Measurements from ENCODE around the gene UQCC5. TPM values are rescaled to one million over a fixed set of nuclear protein-coding genes. Genes with fewer than 3 reads are reported as not detected.

The UQCC5 gene
- total and polyA plus RNA-seq, 4 donors: 3.3 to 39.9 (median 6.8) TPM

- Histone ChIP-seq H3K27me3 (ENCODE audit: control insufficient read depth in 4 of 4, insufficient read depth in 4 of 4, low read length in 3 of 4) (no peaks in the 10 kb centered on the region), H3K4me1 (ENCODE audit: control insufficient read depth in 4 of 4, insufficient read depth in 4 of 4, low read length in 3 of 4) (peaks cover 0 to 7% (median 0%) of the 10 kb centered on the region in 4 donors), H3K9ac (ENCODE audit: low read depth in 1 of 2, low read length in 2 of 2) (no peak overlapping the region), H3K4me3 (ENCODE audit: low read depth in 1 of 3, low read length in 3 of 3) (no peak overlapping the region), H3K27ac (ENCODE audit: low read depth in 1 of 2, low read length in 2 of 2) (no peak overlapping the region), H3K9me3 (ENCODE audit: control insufficient read depth in 4 of 4, low read length in 3 of 4) (no peaks in the 10 kb centered on the region), H3K36me3 (ENCODE audit: control insufficient read depth in 4 of 4, insufficient read depth in 3 of 4, low read depth in 1 of 4, low read length in 3 of 4) (peaks cover 12 to 46% (median 39%) of the 10 kb centered on the region in 4 donors)
- no peak for DNase-seq (ENCODE audit: low spot score)
- WGBS: 97% methylated on average over 5 of the region's 5 CpGs
- TF ChIP-seq ATF3 (IDR thresholded peaks at IDR 0.05) (no peak), ZBTB33 (IDR thresholded peaks at IDR 0.05) (no peak), NR2F2 (IDR thresholded peaks at IDR 0.05) (no peak), RAD21 (IDR thresholded peaks at IDR 0.05) (no peak), YY1 (IDR thresholded peaks at IDR 0.05) (no peak)
- TF ChIP-seq, protein P1, sequence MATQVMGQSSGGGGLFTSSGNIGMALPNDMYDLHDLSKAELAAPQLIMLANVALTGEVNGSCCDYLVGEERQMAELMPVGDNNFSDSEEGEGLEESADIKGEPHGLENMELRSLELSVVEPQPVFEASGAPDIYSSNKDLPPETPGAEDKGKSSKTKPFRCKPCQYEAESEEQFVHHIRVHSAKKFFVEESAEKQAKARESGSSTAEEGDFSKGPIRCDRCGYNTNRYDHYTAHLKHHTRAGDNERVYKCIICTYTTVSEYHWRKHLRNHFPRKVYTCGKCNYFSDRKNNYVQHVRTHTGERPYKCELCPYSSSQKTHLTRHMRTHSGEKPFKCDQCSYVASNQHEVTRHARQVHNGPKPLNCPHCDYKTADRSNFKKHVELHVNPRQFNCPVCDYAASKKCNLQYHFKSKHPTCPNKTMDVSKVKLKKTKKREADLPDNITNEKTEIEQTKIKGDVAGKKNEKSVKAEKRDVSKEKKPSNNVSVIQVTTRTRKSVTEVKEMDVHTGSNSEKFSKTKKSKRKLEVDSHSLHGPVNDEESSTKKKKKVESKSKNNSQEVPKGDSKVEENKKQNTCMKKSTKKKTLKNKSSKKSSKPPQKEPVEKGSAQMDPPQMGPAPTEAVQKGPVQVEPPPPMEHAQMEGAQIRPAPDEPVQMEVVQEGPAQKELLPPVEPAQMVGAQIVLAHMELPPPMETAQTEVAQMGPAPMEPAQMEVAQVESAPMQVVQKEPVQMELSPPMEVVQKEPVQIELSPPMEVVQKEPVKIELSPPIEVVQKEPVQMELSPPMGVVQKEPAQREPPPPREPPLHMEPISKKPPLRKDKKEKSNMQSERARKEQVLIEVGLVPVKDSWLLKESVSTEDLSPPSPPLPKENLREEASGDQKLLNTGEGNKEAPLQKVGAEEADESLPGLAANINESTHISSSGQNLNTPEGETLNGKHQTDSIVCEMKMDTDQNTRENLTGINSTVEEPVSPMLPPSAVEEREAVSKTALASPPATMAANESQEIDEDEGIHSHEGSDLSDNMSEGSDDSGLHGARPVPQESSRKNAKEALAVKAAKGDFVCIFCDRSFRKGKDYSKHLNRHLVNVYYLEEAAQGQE (IDR thresholded peaks at IDR 0.05): no peak
Observed at GRCh38 chr3:52558436-52558835, 22.0 kb downstream of the UQCC5 start.

DNA sequence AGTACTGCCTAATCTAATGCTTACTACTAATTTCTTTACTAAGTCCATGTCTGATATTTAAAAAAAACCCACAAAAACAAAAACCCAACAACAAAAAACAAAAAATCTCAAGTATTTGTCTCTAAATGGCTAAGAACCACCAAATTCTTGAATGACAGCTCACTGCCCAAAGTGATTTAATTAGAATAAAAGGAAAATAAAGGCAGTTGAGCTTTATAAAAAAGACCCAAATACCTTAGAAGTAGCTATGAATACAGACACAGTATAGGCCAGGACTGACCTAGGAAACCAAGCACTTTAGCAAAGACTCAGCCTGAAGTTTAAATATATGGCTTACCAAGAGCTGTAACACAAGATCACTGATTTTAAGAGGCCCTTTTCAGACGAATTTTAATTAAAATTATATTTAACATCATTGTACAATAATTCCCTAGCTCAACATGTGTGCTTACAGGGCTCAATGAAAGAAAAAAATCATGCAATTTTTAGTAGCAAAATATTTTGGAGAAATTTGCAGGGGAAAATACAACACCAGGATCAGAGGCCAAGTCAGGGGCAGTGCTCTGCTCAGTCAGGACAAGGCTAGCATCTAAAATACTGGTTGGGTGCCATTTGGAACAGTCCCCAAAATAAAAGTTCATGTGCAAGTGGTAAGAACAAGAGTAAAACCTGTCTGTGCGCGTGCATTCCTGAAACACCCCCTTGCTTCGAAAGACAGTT, 24.8 kb downstream of the UQCC5 start:
- no peak for TF ChIP-seq HNF4G (IDR thresholded peaks at IDR 0.05)
- TF ChIP-seq ATF3 (IDR thresholded peaks at IDR 0.05): no peak
- no peak for TF ChIP-seq YY1 (IDR thresholded peaks at IDR 0.05)
- no peak for TF ChIP-seq JUND (IDR thresholded peaks at IDR 0.05)
- TF ChIP-seq, protein P1 (IDR thresholded peaks at IDR 0.05): no peak
- TF ChIP-seq SP1 (IDR thresholded peaks at IDR 0.05): no peak
- TF ChIP-seq EGR1 (IDR thresholded peaks at IDR 0.05; ENCODE audit: low read depth in 2 of 2): no peak
- TF ChIP-seq FOXA2 (IDR thresholded peaks at IDR 0.05): no peak
- no peak for TF ChIP-seq HNF4A (conservative IDR thresholded peaks at IDR 0.05)
- no peak for TF ChIP-seq RXRA (IDR thresholded peaks at IDR 0.05)
- TF ChIP-seq, protein P2, sequence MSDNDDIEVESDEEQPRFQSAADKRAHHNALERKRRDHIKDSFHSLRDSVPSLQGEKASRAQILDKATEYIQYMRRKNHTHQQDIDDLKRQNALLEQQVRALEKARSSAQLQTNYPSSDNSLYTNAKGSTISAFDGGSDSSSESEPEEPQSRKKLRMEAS (IDR thresholded peaks at IDR 0.05): no peak
- TF ChIP-seq FOXA1 (IDR thresholded peaks at IDR 0.05): no peak
- TF ChIP-seq GABPA (IDR thresholded peaks at IDR 0.05 in 1 of 2, conservative IDR thresholded peaks at IDR 0.05 in 1 of 2): no peak
- DNase-seq (ENCODE audit: low spot score): no peak
- H3K27ac ChIP-seq (ENCODE audit: low read depth in 1 of 2, low read length in 2 of 2): no peak overlapping the region
- 85% methylated on average over 4 of the region's 4 CpGs for WGBS
- H3K36me3 ChIP-seq (ENCODE audit: control insufficient read depth in 4 of 4, insufficient read depth in 3 of 4, low read depth in 1 of 4, low read length in 3 of 4): peaks cover 7 to 42% (median 38%) of the 10 kb centered on the region in 4 donors
- no peak overlapping the region for H3K4me3 ChIP-seq (ENCODE audit: low read depth in 1 of 3, low read length in 3 of 3)
- no peaks in the 10 kb centered on the region for H3K9me3 ChIP-seq (ENCODE audit: control insufficient read depth in 4 of 4, low read length in 3 of 4)
- H3K9ac ChIP-seq (ENCODE audit: low read depth in 1 of 2, low read length in 2 of 2): no peak overlapping the region
- no peaks in the 10 kb centered on the region for H3K4me1 ChIP-seq (ENCODE audit: control insufficient read depth in 4 of 4, insufficient read depth in 4 of 4, low read length in 3 of 4)
- H3K27me3 ChIP-seq (ENCODE audit: control insufficient read depth in 4 of 4, insufficient read depth in 4 of 4, low read length in 3 of 4): no peaks in the 10 kb centered on the region

Data from liver (tissue), 9 donors.